Measurements from ENCODE around the gene RPL32. TPM values are rescaled to one million over a fixed set of nuclear protein-coding genes. Genes with fewer than 3 reads are reported as not detected.

RPL32 gene
- total and polyA plus RNA-seq, 9 of the 15 experiments (the other 6 are each of a cell fraction or from before 2014, with no cell fraction given): 2,738 to 6,200 (median 4,286) TPM

DNA sequence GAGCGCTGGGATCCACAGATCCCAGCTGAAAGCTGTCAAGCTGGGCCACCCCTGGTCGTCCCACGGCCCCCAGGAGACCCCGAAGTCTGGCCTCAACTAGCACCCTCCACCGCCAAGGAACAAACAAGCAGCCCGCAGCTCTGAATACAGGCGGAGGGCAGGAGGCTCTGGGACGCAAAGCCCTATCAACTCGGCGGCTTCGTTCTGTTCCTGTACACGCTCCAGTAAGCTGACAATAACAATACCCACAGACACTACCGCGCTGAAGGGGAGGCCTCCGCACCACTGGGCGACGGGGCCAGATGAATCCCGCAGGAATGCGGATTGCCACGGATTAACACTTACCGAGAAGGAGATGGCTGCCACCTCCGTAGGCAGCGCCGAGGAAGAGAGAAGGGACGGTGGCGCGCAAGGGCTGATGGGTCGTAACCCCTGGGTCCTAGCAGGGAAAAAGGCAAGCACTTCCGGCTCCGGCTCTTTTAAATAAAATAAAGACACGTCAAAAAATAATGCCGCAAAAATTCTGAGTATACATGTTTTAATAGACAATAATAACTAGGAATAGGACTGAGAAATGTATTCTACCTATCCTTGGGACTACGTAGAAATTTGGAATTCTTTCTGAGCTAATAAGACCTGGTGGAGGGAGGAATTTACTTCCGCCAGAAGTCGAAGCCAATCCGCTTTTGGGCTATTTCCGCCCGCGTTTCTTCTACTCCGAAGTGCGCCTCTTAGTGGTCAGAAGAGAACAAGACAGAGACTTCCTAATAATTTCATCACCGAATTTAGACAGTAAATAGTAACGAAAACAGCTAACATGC lies at the start of gene RPL32 (continued):
- peak; percentile 99 for TF ChIP-seq POLR2A (conservative IDR thresholded peaks at IDR 0.05)
- peak in 1 of 2 experiments; percentile 91; a peak in 3 of 4 replicates for TF ChIP-seq HDAC1 (IDR thresholded peaks at IDR 0.05)
- TF ChIP-seq FOXK1 (CRISPR knock-in tag; IDR thresholded peaks at IDR 0.05; ENCODE audit: borderline replicate concordance): no peak; the same call in 1 of the 2 replicates
- TF ChIP-seq NFE2L1 (tag; IDR thresholded peaks at IDR 0.05; ENCODE audit: borderline replicate concordance, low read depth): no peak
- no peak for TF ChIP-seq RFX5 (IDR thresholded peaks at IDR 0.05; ENCODE audit: low read depth, low read length)
- TF ChIP-seq POLR2AphosphoS2 (IDR thresholded peaks at IDR 0.05; ENCODE audit: low read length): no peak
- TF ChIP-seq SAFB (IDR thresholded peaks at IDR 0.05; ENCODE audit: borderline replicate concordance, low read depth, low read length): no peak
- peak; percentile 97 for TF ChIP-seq ASH1L (IDR thresholded peaks at IDR 0.05; ENCODE audit: borderline replicate concordance, low read depth, partially characterized antibody)
- TF ChIP-seq PURB (CRISPR knock-in tag; IDR thresholded peaks at IDR 0.05; ENCODE audit: low read depth): 0 out of 2 replicates have a peak, but pooled peaks have one; percentile 57
- TF ChIP-seq ZNF140 (CRISPR knock-in tag; IDR thresholded peaks at IDR 0.05): no peak
- peak; percentile 97 for TF ChIP-seq GABPB1 (CRISPR knock-in tag; IDR thresholded peaks at IDR 0.05)
- TF ChIP-seq, protein P1, sequence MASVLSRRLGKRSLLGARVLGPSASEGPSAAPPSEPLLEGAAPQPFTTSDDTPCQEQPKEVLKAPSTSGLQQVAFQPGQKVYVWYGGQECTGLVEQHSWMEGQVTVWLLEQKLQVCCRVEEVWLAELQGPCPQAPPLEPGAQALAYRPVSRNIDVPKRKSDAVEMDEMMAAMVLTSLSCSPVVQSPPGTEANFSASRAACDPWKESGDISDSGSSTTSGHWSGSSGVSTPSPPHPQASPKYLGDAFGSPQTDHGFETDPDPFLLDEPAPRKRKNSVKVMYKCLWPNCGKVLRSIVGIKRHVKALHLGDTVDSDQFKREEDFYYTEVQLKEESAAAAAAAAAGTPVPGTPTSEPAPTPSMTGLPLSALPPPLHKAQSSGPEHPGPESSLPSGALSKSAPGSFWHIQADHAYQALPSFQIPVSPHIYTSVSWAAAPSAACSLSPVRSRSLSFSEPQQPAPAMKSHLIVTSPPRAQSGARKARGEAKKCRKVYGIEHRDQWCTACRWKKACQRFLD (CRISPR knock-in tag; IDR thresholded peaks at IDR 0.05): peak; percentile 3; the same call in 1 of the 2 replicates
- TF ChIP-seq RBM22 (IDR thresholded peaks at IDR 0.05; ENCODE audit: low read depth, low read length, poor library complexity, severe bottlenecking): peak; percentile 94
- TF ChIP-seq, protein P2, sequence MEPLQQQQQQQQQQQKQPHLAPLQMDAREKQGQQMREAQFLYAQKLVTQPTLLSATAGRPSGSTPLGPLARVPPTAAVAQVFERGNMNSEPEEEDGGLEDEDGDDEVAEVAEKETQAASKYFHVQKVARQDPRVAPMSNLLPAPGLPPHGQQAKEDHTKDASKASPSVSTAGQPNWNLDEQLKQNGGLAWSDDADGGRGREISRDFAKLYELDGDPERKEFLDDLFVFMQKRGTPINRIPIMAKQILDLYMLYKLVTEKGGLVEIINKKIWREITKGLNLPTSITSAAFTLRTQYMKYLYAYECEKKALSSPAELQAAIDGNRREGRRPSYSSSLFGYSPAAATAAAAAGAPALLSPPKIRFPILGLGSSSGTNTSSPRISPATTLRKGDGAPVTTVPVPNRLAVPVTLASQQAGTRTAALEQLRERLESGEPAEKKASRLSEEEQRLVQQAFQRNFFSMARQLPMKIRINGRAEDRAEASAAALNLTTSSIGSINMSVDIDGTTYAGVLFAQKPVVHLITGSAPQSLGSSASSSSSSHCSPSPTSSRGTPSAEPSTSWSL (CRISPR knock-in tag; IDR thresholded peaks at IDR 0.05; ENCODE audit: borderline replicate concordance): no peak
- TF ChIP-seq, protein P3, sequence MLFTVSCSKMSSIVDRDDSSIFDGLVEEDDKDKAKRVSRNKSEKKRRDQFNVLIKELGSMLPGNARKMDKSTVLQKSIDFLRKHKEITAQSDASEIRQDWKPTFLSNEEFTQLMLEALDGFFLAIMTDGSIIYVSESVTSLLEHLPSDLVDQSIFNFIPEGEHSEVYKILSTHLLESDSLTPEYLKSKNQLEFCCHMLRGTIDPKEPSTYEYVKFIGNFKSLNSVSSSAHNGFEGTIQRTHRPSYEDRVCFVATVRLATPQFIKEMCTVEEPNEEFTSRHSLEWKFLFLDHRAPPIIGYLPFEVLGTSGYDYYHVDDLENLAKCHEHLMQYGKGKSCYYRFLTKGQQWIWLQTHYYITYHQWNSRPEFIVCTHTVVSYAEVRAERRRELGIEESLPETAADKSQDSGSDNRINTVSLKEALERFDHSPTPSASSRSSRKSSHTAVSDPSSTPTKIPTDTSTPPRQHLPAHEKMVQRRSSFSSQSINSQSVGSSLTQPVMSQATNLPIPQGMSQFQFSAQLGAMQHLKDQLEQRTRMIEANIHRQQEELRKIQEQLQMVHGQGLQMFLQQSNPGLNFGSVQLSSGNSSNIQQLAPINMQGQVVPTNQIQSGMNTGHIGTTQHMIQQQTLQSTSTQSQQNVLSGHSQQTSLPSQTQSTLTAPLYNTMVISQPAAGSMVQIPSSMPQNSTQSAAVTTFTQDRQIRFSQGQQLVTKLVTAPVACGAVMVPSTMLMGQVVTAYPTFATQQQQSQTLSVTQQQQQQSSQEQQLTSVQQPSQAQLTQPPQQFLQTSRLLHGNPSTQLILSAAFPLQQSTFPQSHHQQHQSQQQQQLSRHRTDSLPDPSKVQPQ (CRISPR knock-in tag; IDR thresholded peaks at IDR 0.05; ENCODE audit: borderline replicate concordance): no peak
- TF ChIP-seq TFAM (CRISPR knock-in tag; conservative IDR thresholded peaks at IDR 0.05): no peak
- no peak for TF ChIP-seq POLR3A (IDR thresholded peaks at IDR 0.05; ENCODE audit: borderline replicate concordance, extremely low read depth, insufficient read depth, insufficient read length)
- TF ChIP-seq MTF1 (CRISPR knock-in tag; IDR thresholded peaks at IDR 0.05; ENCODE audit: borderline replicate concordance): no peak
- 0 out of 2 replicates have a peak, but pooled peaks have one; percentile 19 for TF ChIP-seq DDX20 (tag; IDR thresholded peaks at IDR 0.05; ENCODE audit: low read depth)
- peak; percentile 96 for TF ChIP-seq SRSF3 (IDR thresholded peaks at IDR 0.05; ENCODE audit: insufficient read depth, low read length)
- peak; percentile 86; the same call in 1 of the 2 replicates for TF ChIP-seq FOXP1 (CRISPR knock-in tag; IDR thresholded peaks at IDR 0.05)
